ENCODE results near the gene NRM. TPM values are rescaled to one million over a fixed set of nuclear protein-coding genes. Genes with fewer than 3 reads are reported as not detected.

NRM gene
- total RNA-seq, 3 donors from 2014 or later = 1.8 to 4.0 (median 2.3) TPM

DNA sequence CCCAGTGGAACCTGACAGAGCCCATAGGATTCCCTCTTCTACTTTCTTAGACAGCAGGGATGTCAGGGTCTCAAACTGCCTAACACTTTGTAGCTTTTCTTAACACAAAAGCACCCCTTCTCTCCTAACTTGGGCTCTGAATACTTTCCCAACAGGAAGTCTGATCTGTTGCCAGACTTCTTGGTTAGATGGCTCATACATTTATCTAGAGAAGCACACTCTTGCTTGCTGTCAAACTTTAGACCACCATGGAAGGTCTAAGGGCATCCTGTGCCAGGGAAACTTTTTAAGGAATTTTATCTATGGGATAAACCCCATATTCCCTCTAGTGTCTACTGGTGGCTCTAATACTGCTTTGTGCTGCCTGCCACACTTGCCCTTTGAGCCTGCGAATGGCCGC lies 47.1 kb downstream of the NRM start:
- DNase-seq (ENCODE audit: low spot score in 2 of 2) = no peak
- H3K4me3 ChIP-seq = no peak overlapping the region
- TF ChIP-seq, protein P1, sequence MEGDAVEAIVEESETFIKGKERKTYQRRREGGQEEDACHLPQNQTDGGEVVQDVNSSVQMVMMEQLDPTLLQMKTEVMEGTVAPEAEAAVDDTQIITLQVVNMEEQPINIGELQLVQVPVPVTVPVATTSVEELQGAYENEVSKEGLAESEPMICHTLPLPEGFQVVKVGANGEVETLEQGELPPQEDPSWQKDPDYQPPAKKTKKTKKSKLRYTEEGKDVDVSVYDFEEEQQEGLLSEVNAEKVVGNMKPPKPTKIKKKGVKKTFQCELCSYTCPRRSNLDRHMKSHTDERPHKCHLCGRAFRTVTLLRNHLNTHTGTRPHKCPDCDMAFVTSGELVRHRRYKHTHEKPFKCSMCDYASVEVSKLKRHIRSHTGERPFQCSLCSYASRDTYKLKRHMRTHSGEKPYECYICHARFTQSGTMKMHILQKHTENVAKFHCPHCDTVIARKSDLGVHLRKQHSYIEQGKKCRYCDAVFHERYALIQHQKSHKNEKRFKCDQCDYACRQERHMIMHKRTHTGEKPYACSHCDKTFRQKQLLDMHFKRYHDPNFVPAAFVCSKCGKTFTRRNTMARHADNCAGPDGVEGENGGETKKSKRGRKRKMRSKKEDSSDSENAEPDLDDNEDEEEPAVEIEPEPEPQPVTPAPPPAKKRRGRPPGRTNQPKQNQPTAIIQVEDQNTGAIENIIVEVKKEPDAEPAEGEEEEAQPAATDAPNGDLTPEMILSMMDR (IDR thresholded peaks at IDR 0.05) = no peak
- TF ChIP-seq POLR2A (IDR thresholded peaks at IDR 0.05) (no peak), POLR2AphosphoS5 (IDR thresholded peaks at IDR 0.05) (no peak)
- no peaks in the 10 kb centered on the region for H3K9me3 ChIP-seq
- H3K36me3 ChIP-seq = no peaks in the 10 kb centered on the region
- peaks cover 0 to 4% of the 10 kb centered on the region in 2 donors for H3K4me1 ChIP-seq
- H3K27me3 ChIP-seq = no peaks in the 10 kb centered on the region
- intact Hi-C loops (cut with DNase I; ENCODE audit: low total_unique reads) = no loop called here
- H3K27ac ChIP-seq = no peak overlapping the region

DNA sequence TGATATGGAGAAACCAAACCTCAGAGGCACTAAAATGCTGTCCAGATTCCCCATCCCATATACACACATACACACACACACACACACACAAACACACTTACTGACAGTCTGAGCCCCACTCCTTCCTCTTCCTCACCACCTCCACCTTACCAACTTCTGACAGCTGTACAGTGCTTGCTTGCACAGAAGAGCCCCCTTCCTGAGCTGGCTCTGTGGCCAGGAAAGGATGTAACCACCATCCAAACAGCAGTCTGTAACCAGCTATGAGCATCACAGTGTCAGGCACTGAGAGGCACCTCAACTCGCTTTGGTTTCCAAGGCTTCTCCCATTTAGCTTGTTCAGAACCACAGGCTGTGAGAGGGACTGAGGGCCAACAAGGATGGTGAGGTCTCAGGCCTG lies 49.7 kb downstream of the NRM start:
- intact Hi-C loops (cut with DNase I; ENCODE audit: low total_unique reads) = no loop called here
- Histone ChIP-seq H3K4me3 (no peak overlapping the region), H3K9me3 (no peaks in the 10 kb centered on the region), H3K27ac (no peak overlapping the region), H3K36me3 (no peaks in the 10 kb centered on the region), H3K27me3 (no peaks in the 10 kb centered on the region), H3K4me1 (no peaks in the 10 kb centered on the region)
- TF ChIP-seq, protein P1 (IDR thresholded peaks at IDR 0.05) = no peak
- TF ChIP-seq POLR2AphosphoS5 (IDR thresholded peaks at IDR 0.05) (no peak), POLR2A (IDR thresholded peaks at IDR 0.05) (no peak)
- DNase-seq (ENCODE audit: low spot score in 2 of 2) = no peak

DNA sequence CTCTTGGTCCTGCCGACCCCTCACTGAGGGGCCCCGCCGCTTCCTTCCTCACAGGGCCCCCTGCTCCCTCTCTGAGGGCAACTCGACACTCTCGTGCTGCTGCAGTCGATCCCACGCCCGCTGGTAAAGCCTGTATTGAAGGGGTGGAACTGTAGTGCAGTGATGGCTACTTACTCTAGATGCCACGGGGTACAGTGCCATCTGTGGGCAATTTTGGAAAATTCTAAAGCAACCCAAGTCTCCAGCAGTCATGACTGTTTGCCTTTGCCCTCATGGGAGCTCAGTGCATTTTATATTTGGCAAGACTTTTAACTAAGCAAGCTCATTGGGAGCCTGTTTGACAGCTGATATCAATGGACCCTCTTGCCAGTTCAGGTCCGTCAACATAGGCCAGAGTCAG lies 50.3 kb downstream of the NRM start:
- Histone ChIP-seq H3K36me3 (no peaks in the 10 kb centered on the region), H3K9me3 (no peaks in the 10 kb centered on the region), H3K4me1 (no peaks in the 10 kb centered on the region), H3K4me3 (no peak overlapping the region), H3K27ac (no peak overlapping the region), H3K27me3 (no peaks in the 10 kb centered on the region)
- no peak for DNase-seq (ENCODE audit: low spot score in 2 of 2)
- intact Hi-C loops (cut with DNase I; ENCODE audit: low total_unique reads) = no loop called here
- no peak for TF ChIP-seq POLR2A (IDR thresholded peaks at IDR 0.05)
- TF ChIP-seq, protein P1 (IDR thresholded peaks at IDR 0.05) = no peak
- TF ChIP-seq POLR2AphosphoS5 (IDR thresholded peaks at IDR 0.05) = no peak

Other genes starting within 250 kb of the NRM start
- gene HLA-E, start 201.5 kb downstream of the NRM start, total RNA-seq = 100 to 1,000 TPM; 420 to 803 (median 575) TPM
- gene GNL1, start 134.5 kb downstream of the NRM start, total RNA-seq = 10 to 100 TPM; 39.7 to 51.2 (median 47.5) TPM
- gene PRR3, start 133.7 kb downstream of the NRM start, total RNA-seq = 10 to 100 TPM in 2 of 3 donors, 1 to 10 TPM in 1; 9.0 to 28.4 (median 12.1) TPM
- 10 to 100 TPM; 41.0 to 55.2 (median 51.5) TPM for gene ABCF1, start 119.5 kb downstream of the NRM start, total RNA-seq
- gene PPP1R10, start 73.7 kb downstream of the NRM start, total RNA-seq = 10 to 100 TPM; 17.3 to 51.1 (median 26.5) TPM
- 10 to 100 TPM; 42.1 to 70.8 (median 52.4) TPM for gene MRPS18B, start 73.1 kb downstream of the NRM start, total RNA-seq
- 10 to 100 TPM in 1 of 3 donors, 1 to 10 TPM in 2; 5.3 to 10.5 (median 8.8) TPM for gene ATAT1, start 64.1 kb downstream of the NRM start, total RNA-seq
- 10 to 100 TPM in 2 of 3 donors, 1 to 10 TPM in 1; 9.6 to 19.0 (median 16.1) TPM for gene C6orf136, start 43.9 kb downstream of the NRM start, total RNA-seq
- gene DHX16, start 18.0 kb downstream of the NRM start, total RNA-seq = 10 to 100 TPM; 23.5 to 35.3 (median 26.2) TPM
- gene PPP1R18, start 4.3 kb downstream of the NRM start, total RNA-seq = 10 to 100 TPM; 18.3 to 41.6 (median 20.0) TPM
- 10 to 100 TPM in 2 of 3 donors, 1 to 10 TPM in 1; 8.5 to 14.9 (median 13.4) TPM for gene MDC1, start 26.3 kb upstream of the NRM start, total RNA-seq
- gene TUBB, start 29.4 kb upstream of the NRM start, total RNA-seq = 100 to 1,000 TPM; 189 to 269 (median 212) TPM
- gene FLOT1, start 51.7 kb upstream of the NRM start, total RNA-seq = 100 to 1,000 TPM in 2 of 3 donors, 10 to 100 TPM in 1; 80.5 to 171 (median 142) TPM
- 10 to 100 TPM in 2 of 3 donors, 1 to 10 TPM in 1; 7.7 to 64.1 (median 20.0) TPM for gene IER3, start 53.6 kb upstream of the NRM start, total RNA-seq
- gene DDR1, start 193.5 kb upstream of the NRM start, total RNA-seq = 100 to 1,000 TPM in 1 of 3 donors, 10 to 100 TPM in 2; 18.1 to 149 (median 72.1) TPM
- gene GTF2H4, start 217.2 kb upstream of the NRM start, total RNA-seq = 10 to 100 TPM; 10.4 to 13.4 (median 11.1) TPM
- gene VARS2, start 223.3 kb upstream of the NRM start, total RNA-seq = 10 to 100 TPM; 15.7 to 19.2 (median 16.8) TPM
- gene SFTA2, start 241.2 kb upstream of the NRM start, total RNA-seq = not detected
- gene MUCL3, start 250.0 kb upstream of the NRM start, total RNA-seq = not detected